ENCODE measurements around the gene ELMOD3.

ELMOD3 gene

GRCh38 chr2:85368921-85369320, 14.4 kb downstream of the ELMOD3 start:
- Histone ChIP-seq H4K20me1 (ENCODE audit: insufficient read depth, low read length) (no peaks in the 10 kb centered on the region), H3K27me3 (ENCODE audit: low read depth, low read length) (no peaks in the 10 kb centered on the region), H3K9me3 (ENCODE audit: insufficient read depth, low read length) (no peaks in the 10 kb centered on the region), H3K36me3 (replicated peaks; ENCODE audit: low read depth, low read length) (no peaks in the 10 kb centered on the region), H2AFZ (ENCODE audit: low read depth, low read length) (no peak overlapping the region), H3K79me2 (ENCODE audit: low read length) (no peaks in the 10 kb centered on the region), H3K4me2 (ENCODE audit: low read length) (no peak overlapping the region), H3K27ac (ENCODE audit: low read length) (no peak overlapping the region), H3K9ac (ENCODE audit: low read length) (no peak overlapping the region), H3K4me1 (ENCODE audit: low read length) (no peaks in the 10 kb centered on the region), H3K4me3 (ENCODE audit: low read length) (no peak overlapping the region)
- TF ChIP-seq CTCF (IDR thresholded peaks at IDR 0.05; ENCODE audit: low read depth, low read length) = no peak
- no peak for TF ChIP-seq EZH2phosphoT487 (IDR thresholded peaks at IDR 0.05; ENCODE audit: low read depth)

GRCh38 chr2:85369500-85369899, 14.9 kb downstream of the ELMOD3 start:
- Histone ChIP-seq H4K20me1 (ENCODE audit: insufficient read depth, low read length) (no peaks in the 10 kb centered on the region), H3K4me3 (ENCODE audit: low read length) (no peak overlapping the region), H3K4me2 (ENCODE audit: low read length) (no peak overlapping the region), H3K9ac (ENCODE audit: low read length) (no peak overlapping the region), H2AFZ (ENCODE audit: low read depth, low read length) (no peak overlapping the region), H3K79me2 (ENCODE audit: low read length) (no peaks in the 10 kb centered on the region), H3K4me1 (ENCODE audit: low read length) (no peaks in the 10 kb centered on the region), H3K27ac (ENCODE audit: low read length) (no peak overlapping the region), H3K36me3 (replicated peaks; ENCODE audit: low read depth, low read length) (no peaks in the 10 kb centered on the region), H3K9me3 (ENCODE audit: insufficient read depth, low read length) (no peaks in the 10 kb centered on the region), H3K27me3 (ENCODE audit: low read depth, low read length) (no peaks in the 10 kb centered on the region)
- TF ChIP-seq CTCF (IDR thresholded peaks at IDR 0.05; ENCODE audit: low read depth, low read length) = no peak
- no peak for TF ChIP-seq EZH2phosphoT487 (IDR thresholded peaks at IDR 0.05; ENCODE audit: low read depth)

GRCh38 chr2:85371045-85371444, 16.5 kb downstream of the ELMOD3 start:
- Histone ChIP-seq H3K27ac (ENCODE audit: low read length) (no peak overlapping the region), H3K4me3 (ENCODE audit: low read length) (no peak overlapping the region), H3K9ac (ENCODE audit: low read length) (no peak overlapping the region), H4K20me1 (ENCODE audit: insufficient read depth, low read length) (no peaks in the 10 kb centered on the region), H3K4me1 (ENCODE audit: low read length) (no peaks in the 10 kb centered on the region), H3K4me2 (ENCODE audit: low read length) (no peak overlapping the region), H3K27me3 (ENCODE audit: low read depth, low read length) (no peaks in the 10 kb centered on the region), H2AFZ (ENCODE audit: low read depth, low read length) (no peak overlapping the region), H3K9me3 (ENCODE audit: insufficient read depth, low read length) (no peaks in the 10 kb centered on the region), H3K79me2 (ENCODE audit: low read length) (no peaks in the 10 kb centered on the region), H3K36me3 (replicated peaks; ENCODE audit: low read depth, low read length) (no peaks in the 10 kb centered on the region)
- TF ChIP-seq CTCF (IDR thresholded peaks at IDR 0.05; ENCODE audit: low read depth, low read length) (no peak), EZH2phosphoT487 (IDR thresholded peaks at IDR 0.05; ENCODE audit: low read depth) (no peak)

GRCh38 chr2:85376291-85377065, 21.9 kb downstream of the ELMOD3 start:
- Histone ChIP-seq H3K9me3 (ENCODE audit: insufficient read depth, low read length) (0 out of 2 replicates have a peak, but pooled peaks cover 3% of the 10 kb centered on the region), H4K20me1 (ENCODE audit: insufficient read depth, low read length) (no peaks in the 10 kb centered on the region), H3K27ac (ENCODE audit: low read length) (no peak overlapping the region), H3K79me2 (ENCODE audit: low read length) (no peaks in the 10 kb centered on the region), H2AFZ (ENCODE audit: low read depth, low read length) (no peak overlapping the region), H3K4me2 (ENCODE audit: low read length) (no peak overlapping the region), H3K4me3 (ENCODE audit: low read length) (no peak overlapping the region), H3K27me3 (ENCODE audit: low read depth, low read length) (no peaks in the 10 kb centered on the region), H3K36me3 (replicated peaks; ENCODE audit: low read depth, low read length) (peaks cover 13% of the 10 kb centered on the region), H3K9ac (ENCODE audit: low read length) (no peak overlapping the region), H3K4me1 (ENCODE audit: low read length) (no peaks in the 10 kb centered on the region)
- no peak for TF ChIP-seq EZH2phosphoT487 (IDR thresholded peaks at IDR 0.05; ENCODE audit: low read depth)
- TF ChIP-seq CTCF (IDR thresholded peaks at IDR 0.05; ENCODE audit: low read depth, low read length) = no peak

Data from OCI-LY3 (cell line).